Stimulated activated naive CD8-positive, alpha-beta T cell treated with anti-CD3 and anti-CD28 coated beads, Interleukin-15, Interleukin-2, amounts not matched to agents 100 ng/mL and 50 ng/mL, for 24 hours (primary cell): Measurements from ENCODE around the gene H2BW1.
"Not testable (repeated sequence)": the region's sequence is repeated elsewhere in the genome, so short reads cannot be mapped to it uniquely, and the experiment has no call there.

Experiments used
- H3K27ac Mint-ChIP-seq: one replicate; pipeline ENCODE4 v1.8.0; 2021; ENCODE audit warnings: mild to moderate bottlenecking, mixed read lengths
- H3K27me3 Mint-ChIP-seq: one replicate; pipeline ENCODE4 v1.8.0; 2021; ENCODE audit warnings: mixed read lengths
- H3K36me3 Mint-ChIP-seq: one replicate; pipeline ENCODE4 v1.8.0; 2021; ENCODE audit warnings: low read depth, mixed read lengths
- H3K4me1 Mint-ChIP-seq: one replicate; pipeline ENCODE4 v1.8.0; 2021; ENCODE audit warnings: low read depth, mixed read lengths
- H3K4me3 Mint-ChIP-seq: one replicate; pipeline ENCODE4 v1.8.0; 2021; ENCODE audit warnings: mild to moderate bottlenecking, mixed read lengths
- H3K9me3 Mint-ChIP-seq: one replicate; pipeline ENCODE4 v1.8.0; 2021; ENCODE audit warnings: mixed read lengths

Gene H2BW1, protein sequence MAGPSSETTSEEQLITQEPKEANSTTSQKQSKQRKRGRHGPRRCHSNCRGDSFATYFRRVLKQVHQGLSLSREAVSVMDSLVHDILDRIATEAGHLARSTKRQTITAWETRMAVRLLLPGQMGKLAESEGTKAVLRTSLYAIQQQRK

DNA sequence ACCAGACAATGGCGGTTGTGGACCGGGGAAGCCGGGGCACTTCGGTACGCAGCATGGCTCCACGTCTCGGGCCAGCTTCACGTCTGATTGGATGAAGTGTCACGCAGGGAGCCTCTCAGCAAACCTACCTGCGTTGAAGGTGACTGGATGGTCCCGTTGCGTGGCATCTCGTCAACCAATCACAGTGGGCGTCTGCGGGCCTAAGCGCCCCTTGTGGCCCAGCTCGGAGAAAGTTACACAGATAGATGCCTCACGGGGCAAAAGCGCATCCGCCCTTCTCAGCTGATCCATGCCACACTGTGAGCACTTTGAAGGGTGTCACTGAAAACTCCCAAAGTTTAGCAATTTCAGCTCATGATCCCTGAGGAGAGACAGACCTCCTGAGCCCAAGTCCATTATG lies at the start of gene H2BW1:
Gene H2BW1, minus strand, starts transcription at position 103 of the 400 bp plus-strand sequence. CDS start 132 bp downstream, outside the sequence.
- Mint-ChIP-seq H3K27ac (no peak within 1 kb of the TSS), H3K4me1 (no peaks in the 10 kb centered on the region), H3K27me3 (no peaks in the 10 kb centered on the region), H3K4me3 (no peak within 1 kb of the TSS), H3K9me3 (no peaks in the 10 kb centered on the region), H3K36me3 (no peaks in the 10 kb centered on the region)

DNA sequence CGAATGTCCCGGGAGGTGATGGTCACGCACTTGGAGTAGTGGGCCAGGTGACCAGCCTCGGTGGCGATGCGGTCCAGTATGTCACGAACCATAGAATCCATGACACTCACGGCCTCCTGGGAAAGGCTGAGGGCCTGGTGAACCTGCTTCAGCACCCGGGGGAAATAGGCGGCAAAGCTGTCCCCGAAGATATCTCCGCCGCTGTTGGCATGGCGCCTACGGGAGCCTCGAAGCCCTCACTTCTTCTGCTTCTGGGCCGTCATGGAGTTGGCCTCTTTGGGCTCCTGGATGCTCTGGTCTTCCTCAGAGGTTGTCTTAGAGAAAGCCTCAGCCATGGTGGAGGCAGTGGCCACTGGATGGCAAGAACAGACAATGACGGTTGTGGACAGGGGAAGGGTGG lies 49.1 kb upstream of the H2BW1 start:
- not testable (repeated sequence) for H3K27me3 Mint-ChIP-seq, H3K36me3 Mint-ChIP-seq, H3K4me1 Mint-ChIP-seq, H3K27ac Mint-ChIP-seq, H3K9me3 Mint-ChIP-seq, H3K4me3 Mint-ChIP-seq

- H3K36me3 Mint-ChIP-seq, H3K4me1 Mint-ChIP-seq, H3K27me3 Mint-ChIP-seq, H3K27ac Mint-ChIP-seq, H3K4me3 Mint-ChIP-seq, H3K9me3 Mint-ChIP-seq: not testable (repeated sequence)
Observed at GRCh38 chrX:104054956-104055355, 41.4 kb upstream of the H2BW1 start.

- H3K9me3 Mint-ChIP-seq = no peaks in the 10 kb centered on the region
- H3K27me3 Mint-ChIP-seq = peaks cover 5% of the 10 kb centered on the region
- H3K4me3 Mint-ChIP-seq = no peak overlapping the region
- H3K4me1 Mint-ChIP-seq = no peaks in the 10 kb centered on the region
- no peak overlapping the region for H3K27ac Mint-ChIP-seq
- no peaks in the 10 kb centered on the region for H3K36me3 Mint-ChIP-seq
Observed at GRCh38 chrX:104047171-104047570, 33.7 kb upstream of the H2BW1 start.

DNA sequence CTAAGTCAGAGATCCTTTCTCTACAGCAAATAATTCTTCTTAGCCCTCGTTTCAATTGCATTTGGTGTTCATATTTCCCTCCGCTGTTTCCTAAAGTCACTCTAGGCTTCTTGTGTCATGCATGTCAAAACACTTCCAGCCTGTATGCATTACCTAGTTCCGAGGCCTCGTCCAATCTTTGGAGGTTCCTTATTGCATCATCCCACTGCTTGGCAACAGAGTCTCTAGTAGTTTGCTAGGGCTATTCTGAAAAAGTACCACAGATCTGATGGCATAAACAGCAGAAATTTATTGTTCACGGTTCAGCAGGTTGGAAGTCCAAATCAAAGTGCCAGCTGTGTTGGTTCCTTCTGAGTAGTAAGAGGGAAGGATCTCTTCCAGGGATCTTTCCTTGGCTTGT lies 32.1 kb upstream of the H2BW1 start:
- no peaks in the 10 kb centered on the region for H3K4me1 Mint-ChIP-seq

GRCh38 chrX:104041003-104041402 lies 27.5 kb upstream of the H2BW1 start:
- H3K4me3 Mint-ChIP-seq = no peak overlapping the region
- H3K4me1 Mint-ChIP-seq = no peaks in the 10 kb centered on the region
- H3K9me3 Mint-ChIP-seq = no peaks in the 10 kb centered on the region
- H3K27me3 Mint-ChIP-seq = peaks cover 10% of the 10 kb centered on the region
- H3K36me3 Mint-ChIP-seq = no peaks in the 10 kb centered on the region
- no peak overlapping the region for H3K27ac Mint-ChIP-seq

More for the DNA sequence above, 32.1 kb upstream of the H2BW1 start:
- Mint-ChIP-seq H3K27me3 (peaks cover 5% of the 10 kb centered on the region), H3K9me3 (no peaks in the 10 kb centered on the region), H3K27ac (no peak overlapping the region), H3K4me3 (no peak overlapping the region), H3K36me3 (no peaks in the 10 kb centered on the region)

- Mint-ChIP-seq H3K4me1 (no peaks in the 10 kb centered on the region), H3K27ac (no peak within 1 kb of the TSS), H3K27me3 (peaks cover 13% of the 10 kb centered on the region), H3K36me3 (no peaks in the 10 kb centered on the region), H3K9me3 (no peaks in the 10 kb centered on the region), H3K4me3 (no peak within 1 kb of the TSS)
Observed at GRCh38 chrX:104039689-104040505, 26.4 kb upstream of the H2BW1 start, which contains the start of gene H2BW2. TSS of gene H2BW2 (plus strand) at chrX:104039956. CDS start at chrX:104039995, 39 bp downstream.

DNA sequence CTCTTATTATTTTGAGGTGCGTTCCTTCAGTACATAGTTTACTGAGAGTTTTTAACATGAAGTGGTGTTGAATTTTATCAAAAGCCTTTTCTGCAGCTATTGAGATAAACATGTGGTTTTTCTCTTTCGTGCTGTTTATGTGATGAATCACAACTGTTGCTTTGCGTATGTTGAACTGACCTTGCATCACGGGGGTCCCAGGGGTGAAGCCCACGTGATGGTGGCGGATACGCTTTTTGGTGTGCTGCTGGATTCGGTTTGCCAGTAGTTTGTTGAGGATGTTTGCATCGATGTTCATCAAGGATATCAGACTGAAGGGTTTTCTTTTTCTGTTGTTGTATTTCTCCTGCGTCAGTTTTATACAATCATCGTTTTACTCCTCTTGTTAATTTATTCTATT lies 4.6 kb upstream of the H2BW1 start:
- Mint-ChIP-seq H3K4me3 (no peak overlapping the region), H3K27ac (no peak overlapping the region), H3K9me3 (no peaks in the 10 kb centered on the region), H3K4me1 (no peaks in the 10 kb centered on the region), H3K36me3 (no peaks in the 10 kb centered on the region), H3K27me3 (no peaks in the 10 kb centered on the region)

- not testable (repeated sequence) for H3K27ac Mint-ChIP-seq, H3K27me3 Mint-ChIP-seq, H3K36me3 Mint-ChIP-seq, H3K9me3 Mint-ChIP-seq, H3K4me3 Mint-ChIP-seq, H3K4me1 Mint-ChIP-seq
Observed at GRCh38 chrX:104015576-104015975, 2.1 kb upstream of the H2BW1 start.

DNA sequence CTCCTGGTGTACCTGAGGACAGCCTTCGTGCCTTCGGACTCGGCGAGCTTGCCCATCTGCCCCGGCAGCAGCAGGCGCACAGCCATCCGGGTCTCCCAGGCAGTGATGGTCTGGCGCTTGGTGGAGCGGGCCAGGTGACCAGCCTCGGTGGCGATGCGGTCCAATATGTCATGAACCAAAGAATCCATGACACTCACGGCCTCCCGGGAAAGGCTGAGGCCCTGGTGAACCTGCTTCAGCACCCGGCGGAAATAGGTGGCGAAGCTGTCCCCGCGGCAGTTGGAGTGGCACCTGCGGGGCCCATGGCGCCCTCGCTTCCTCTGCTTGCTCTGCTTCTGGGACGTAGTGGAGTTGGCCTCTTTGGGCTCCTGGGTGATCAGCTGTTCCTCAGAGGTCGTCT lies 350 bp downstream of the H2BW1 start:
- Mint-ChIP-seq H3K27ac (no peak overlapping the region), H3K4me1 (no peaks in the 10 kb centered on the region)

GRCh38 chrX:104008831-104009230 lies 4.7 kb downstream of the H2BW1 start:
- Mint-ChIP-seq H3K9me3 (no peaks in the 10 kb centered on the region), H3K4me1 (no peaks in the 10 kb centered on the region), H3K27me3 (no peaks in the 10 kb centered on the region), H3K27ac (no peak overlapping the region), H3K4me3 (no peak overlapping the region), H3K36me3 (no peaks in the 10 kb centered on the region)

More for the DNA sequence above, 350 bp downstream of the H2BW1 start:
- Mint-ChIP-seq H3K36me3 (no peaks in the 10 kb centered on the region), H3K27me3 (no peaks in the 10 kb centered on the region), H3K9me3 (no peaks in the 10 kb centered on the region), H3K4me3 (no peak overlapping the region)

GRCh38 chrX:103999234-103999633 lies 14.3 kb downstream of the H2BW1 start:
- Mint-ChIP-seq H3K4me3 (no peak overlapping the region), H3K27me3 (no peaks in the 10 kb centered on the region), H3K4me1 (no peaks in the 10 kb centered on the region), H3K9me3 (no peaks in the 10 kb centered on the region), H3K36me3 (no peaks in the 10 kb centered on the region), H3K27ac (no peak overlapping the region)

GRCh38 chrX:103983508-103983907 lies 30.0 kb downstream of the H2BW1 start:
- not testable (repeated sequence) for H3K27ac Mint-ChIP-seq, H3K4me1 Mint-ChIP-seq, H3K9me3 Mint-ChIP-seq, H3K4me3 Mint-ChIP-seq, H3K27me3 Mint-ChIP-seq, H3K36me3 Mint-ChIP-seq

DNA sequence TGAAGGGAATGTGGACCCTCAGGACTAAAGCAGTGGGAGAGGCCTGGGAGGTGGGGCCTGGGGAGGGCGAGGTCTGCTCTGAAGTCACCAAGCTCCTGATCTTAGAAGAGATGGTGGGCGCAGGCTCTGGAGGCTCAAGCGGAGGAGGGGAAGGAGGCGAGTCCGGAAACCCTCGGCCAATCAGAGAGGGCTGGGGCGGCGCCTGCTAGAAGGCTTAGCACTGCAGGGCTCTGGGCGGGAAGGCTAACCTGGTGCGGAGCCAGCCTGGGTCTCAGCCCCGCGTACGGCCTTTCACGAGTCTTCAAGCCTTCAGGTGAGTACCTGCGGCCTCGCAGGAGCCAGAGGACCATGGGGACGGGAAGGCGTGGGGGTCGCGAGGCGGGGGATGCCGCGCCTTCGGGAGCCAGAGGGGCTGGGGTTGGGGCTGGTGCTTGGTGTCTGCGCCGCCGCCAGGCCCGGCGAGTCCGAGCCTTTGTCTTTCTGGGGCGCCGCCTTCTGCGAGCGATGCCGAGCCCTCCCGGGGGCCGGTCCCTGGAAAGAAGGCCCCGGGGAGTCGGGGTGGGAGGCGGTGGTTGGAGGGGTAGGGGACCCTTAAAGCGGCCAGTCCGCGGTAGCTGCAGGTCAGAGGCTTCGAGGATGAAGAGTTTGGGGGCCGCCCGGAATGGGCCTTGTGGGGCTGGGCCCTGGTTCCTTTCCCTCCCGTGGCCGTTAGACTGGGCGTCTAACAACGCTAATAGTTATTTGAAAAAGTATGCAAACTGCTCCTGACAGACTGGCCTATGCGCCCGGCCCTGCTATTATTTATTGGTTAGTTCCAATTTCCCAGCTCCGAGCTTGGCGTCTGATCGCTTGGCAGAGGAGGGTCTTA lies 50.9 kb downstream of the H2BW1 start, which contains the start of gene TMSB15B:
Gene TMSB15B, plus strand, starts transcription at position 217 of the 868 bp plus-strand sequence.
- not testable (repeated sequence) for H3K4me1 Mint-ChIP-seq, H3K36me3 Mint-ChIP-seq, H3K27ac Mint-ChIP-seq, H3K27me3 Mint-ChIP-seq, H3K4me3 Mint-ChIP-seq, H3K9me3 Mint-ChIP-seq
